Measurements from ENCODE around the gene ABCF2.

DNA sequence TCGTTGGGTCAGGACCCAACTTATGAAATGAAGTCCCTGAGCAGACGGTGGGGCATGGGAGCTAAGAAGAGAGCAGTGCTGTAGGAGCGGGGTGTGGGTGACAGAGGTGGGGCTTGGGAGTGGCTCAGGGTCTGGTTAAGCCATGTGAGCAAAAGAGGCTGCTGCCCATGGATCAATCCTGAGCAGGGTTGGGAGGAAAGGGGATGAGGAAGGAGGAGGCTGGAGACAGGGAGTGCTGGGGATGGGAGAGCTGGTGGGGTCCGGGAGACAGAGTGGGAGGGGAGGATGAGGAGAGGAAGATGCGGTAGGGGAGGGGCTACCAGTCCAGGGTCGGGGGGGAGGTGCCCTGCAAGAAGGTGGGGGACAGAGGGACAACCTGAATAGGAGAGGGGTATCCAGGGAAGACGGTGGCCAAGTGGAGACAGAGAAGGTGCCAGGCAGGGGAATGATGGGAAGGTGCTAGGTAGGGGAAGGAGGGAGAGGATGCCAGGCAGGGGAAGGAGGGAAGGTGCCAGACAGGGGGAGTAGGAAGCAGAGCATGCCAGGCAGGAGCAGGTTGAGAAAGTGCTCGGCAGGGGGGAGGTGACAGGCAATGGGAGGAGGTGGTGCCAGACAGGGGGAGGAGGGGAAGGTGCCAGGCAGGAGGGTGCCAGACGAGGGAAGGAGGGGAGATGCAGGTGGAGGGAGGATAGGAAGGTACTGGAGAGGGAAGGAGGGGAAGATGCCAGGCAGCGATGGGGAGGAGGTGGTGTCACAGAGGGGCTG, 49.0 kb upstream of the ABCF2 start:
- TF ChIP-seq CTCF (IDR thresholded peaks at IDR 0.05) = no peak
- TF ChIP-seq POLR2A (IDR thresholded peaks at IDR 0.05) = no peak
